Mucosa of rectum (tissue), 2 donors: ENCODE data around the gene FSCN2.

Experiments
- H3K27ac ChIP-seq, 2 donors: one replicate each; pipeline ENCODE4 v1.7.0; 2013; ENCODE audit warnings: inconsistent platforms in 2 of 2, low read depth in 2 of 2, low read length in 2 of 2
- H3K27me3 ChIP-seq, 2 donors: one replicate each; pipeline ENCODE4 v1.7.0; 2013; ENCODE audit warnings: low read length in 2 of 2; ENCODE audit not compliant: control insufficient read depth in 2 of 2, insufficient read depth in 2 of 2
- H3K36me3 ChIP-seq, 2 donors: one replicate each; pipeline ENCODE4 v1.7.0; 2013; ENCODE audit warnings: low read length in 2 of 2; ENCODE audit not compliant: control insufficient read depth in 2 of 2, insufficient read depth in 2 of 2
- H3K4me1 ChIP-seq, 2 donors: one replicate each; pipeline ENCODE4 v1.7.0; 2013; ENCODE audit warnings: low read length in 2 of 2, mild to moderate bottlenecking in 1 of 2; ENCODE audit not compliant: control insufficient read depth in 2 of 2, insufficient read depth in 2 of 2
- H3K4me3 ChIP-seq, 2 donors: one replicate each; pipeline ENCODE4 v1.7.0; 2013; ENCODE audit warnings: low read length in 2 of 2
- H3K9ac ChIP-seq, 2 donors: one replicate each; pipeline ENCODE4 v1.7.0; 2013; ENCODE audit warnings: low read length in 2 of 2, low read depth in 1 of 2, mild to moderate bottlenecking in 1 of 2
- H3K9me3 ChIP-seq, 2 donors: one replicate each; pipeline ENCODE4 v1.7.0; 2013; ENCODE audit warnings: low read length in 2 of 2; ENCODE audit not compliant: control insufficient read depth in 2 of 2
- donor health status: healthy.
- donor health status: Normal muscosa, but diverticular disease.

The FSCN2 gene

GRCh38 chr17:81568416-81568815 is 40.2 kb downstream of the FSCN2 start:
- Histone ChIP-seq H3K4me3 (no peak overlapping the region), H3K9ac (no peak overlapping the region), H3K36me3 (peaks cover 59 to 71% of the 10 kb centered on the region in 2 donors), H3K27me3 (no peaks in the 10 kb centered on the region), H3K9me3 (no peaks in the 10 kb centered on the region), H3K27ac (no peak overlapping the region), H3K4me1 (peaks cover 17 to 20% of the 10 kb centered on the region in 2 donors)

GRCh38 chr17:81569986-81570514 is 41.9 kb downstream of the FSCN2 start:
- no peak overlapping the region for H3K4me3 ChIP-seq
- H3K27me3 ChIP-seq: no peaks in the 10 kb centered on the region
- H3K4me1 ChIP-seq: peaks cover 17 to 20% of the 10 kb centered on the region in 2 donors
- H3K9me3 ChIP-seq: no peaks in the 10 kb centered on the region
- peaks cover 48 to 61% of the 10 kb centered on the region in 2 donors for H3K36me3 ChIP-seq
- H3K27ac ChIP-seq: no peak overlapping the region
- no peak overlapping the region for H3K9ac ChIP-seq

- Histone ChIP-seq H3K27ac (no peak overlapping the region), H3K9ac (no peak overlapping the region), H3K9me3 (no peaks in the 10 kb centered on the region), H3K4me1 (peaks cover 16 to 17% of the 10 kb centered on the region in 2 donors), H3K27me3 (no peaks in the 10 kb centered on the region), H3K36me3 (peaks cover 43 to 59% of the 10 kb centered on the region in 2 donors), H3K4me3 (no peak overlapping the region)
Observed at GRCh38 chr17:81570964-81571363, 42.8 kb downstream of the FSCN2 start.

GRCh38 chr17:81572563-81573168 is 44.5 kb downstream of the FSCN2 start:
- H3K9me3 ChIP-seq: no peaks in the 10 kb centered on the region
- H3K4me3 ChIP-seq: no peak overlapping the region
- H3K27me3 ChIP-seq: no peaks in the 10 kb centered on the region
- H3K4me1 ChIP-seq: peaks cover 3 to 5% of the 10 kb centered on the region in 2 donors
- no peak overlapping the region for H3K27ac ChIP-seq
- H3K9ac ChIP-seq: no peak overlapping the region
- peaks cover 43 to 60% of the 10 kb centered on the region in 2 donors for H3K36me3 ChIP-seq

GRCh38 chr17:81573794-81574642 is 45.8 kb downstream of the FSCN2 start:
- no peaks in the 10 kb centered on the region for H3K9me3 ChIP-seq
- no peak overlapping the region for H3K9ac ChIP-seq
- H3K4me3 ChIP-seq: no peak overlapping the region
- no peaks in the 10 kb centered on the region for H3K27me3 ChIP-seq
- peaks cover 0 to 5% of the 10 kb centered on the region in 2 donors for H3K4me1 ChIP-seq
- H3K36me3 ChIP-seq: peaks cover 42 to 56% of the 10 kb centered on the region in 2 donors
- H3K27ac ChIP-seq: no peak overlapping the region

- Histone ChIP-seq H3K27me3 (no peaks in the 10 kb centered on the region), H3K27ac (no peak overlapping the region), H3K4me3 (no peak overlapping the region), H3K9ac (no peak overlapping the region), H3K9me3 (no peaks in the 10 kb centered on the region), H3K36me3 (peaks cover 38 to 54% of the 10 kb centered on the region in 2 donors), H3K4me1 (peaks cover 0 to 5% of the 10 kb centered on the region in 2 donors)
Observed at GRCh38 chr17:81574643-81574956, 46.4 kb downstream of the FSCN2 start.

- H3K36me3 ChIP-seq: peaks cover 37 to 45% of the 10 kb centered on the region in 2 donors
- H3K27ac ChIP-seq: no peak overlapping the region
- H3K4me1 ChIP-seq: peaks cover 0 to 5% of the 10 kb centered on the region in 2 donors
- H3K4me3 ChIP-seq: no peak overlapping the region
- no peak overlapping the region for H3K9ac ChIP-seq
- no peaks in the 10 kb centered on the region for H3K9me3 ChIP-seq
- H3K27me3 ChIP-seq: no peaks in the 10 kb centered on the region
Observed at GRCh38 chr17:81575836-81576235, 47.7 kb downstream of the FSCN2 start.

GRCh38 chr17:81576621-81577277 is 48.6 kb downstream of the FSCN2 start:
- H3K36me3 ChIP-seq: peaks cover 33 to 38% of the 10 kb centered on the region in 2 donors
- no peaks in the 10 kb centered on the region for H3K9me3 ChIP-seq
- H3K4me3 ChIP-seq: peak overlapping the region in 1 of 2 donors; percentile 7
- no peaks in the 10 kb centered on the region for H3K27me3 ChIP-seq
- no peak overlapping the region for H3K9ac ChIP-seq
- H3K4me1 ChIP-seq: peaks cover 0 to 5% of the 10 kb centered on the region in 2 donors
- peak overlapping the region in 1 of 2 donors; percentile 23 for H3K27ac ChIP-seq

GRCh38 chr17:81577278-81578000 is 49.3 kb downstream of the FSCN2 start:
- H3K36me3 ChIP-seq: peaks cover 37 to 42% of the 10 kb centered on the region in 2 donors

More at GRCh38 chr17:81577278-81578000, 49.3 kb downstream of the FSCN2 start:
- Histone ChIP-seq H3K4me3 (peak overlapping the region in 1 of 2 donors; percentile 7), H3K4me1 (peaks cover 0 to 5% of the 10 kb centered on the region in 2 donors), H3K27ac (peak overlapping the region in 1 of 2 donors; percentile 23), H3K9me3 (no peaks in the 10 kb centered on the region), H3K9ac (no peak overlapping the region), H3K27me3 (no peaks in the 10 kb centered on the region)
